H1 (cell line): ENCODE data around the gene SLC12A7. TPM values are rescaled to one million over a fixed set of nuclear protein-coding genes. Genes with fewer than 3 reads are reported as not detected.

Experiments used
- CTCF ChIA-PET: fragments of 300-600 bp; sonication (Branson Sonifier 250); formaldehyde crosslinking; loops from one replicate; lab custom pipeline; 2021; ENCODE audit not compliant: partially characterized antibody; lab: Charles Lee
- POLR2A ChIA-PET: fragments of 300-600 bp; sonication (Branson Sonifier 250); formaldehyde crosslinking; loops from one replicate; lab custom pipeline; 2021; ENCODE audit warnings: inconsistent platforms; ENCODE audit not compliant: partially characterized antibody; lab: Charles Lee
- DNase-seq, 2 experiments: peaks; one replicate each; pipeline versions ENCODE4 v3.0.0 to v3.0.0-alpha.2; 2010 to 2022; ENCODE audit warnings: low spot score in 2 of 2, low read depth in 1 of 2, mixed read lengths in 1 of 2
- FAIRE-seq: peaks from 2 replicates; lab custom pipeline; 2011; peaks lifted over from hg19 to GRCh38; lab: Jason Lieb, UNC
- H2AFZ ChIP-seq: 2 replicates; pipeline ENCODE4 v1.8.1; 2012; ENCODE audit warnings: low read length, inconsistent platforms
- H2AK5ac ChIP-seq: 2 replicates; pipeline ENCODE4 v1.6.1; 2013; ENCODE audit warnings: low read depth, low read length
- H2BK120ac ChIP-seq: replicated peaks from 2 replicates; pipeline ENCODE3; 2013; ENCODE audit warnings: low read depth, low read length, inconsistent platforms
- H2BK12ac ChIP-seq: 2 replicates; pipeline ENCODE4 v1.6.1; 2013; ENCODE audit warnings: low read depth, low read length
- H2BK15ac ChIP-seq: 2 replicates; pipeline ENCODE4 v1.6.1; 2013; ENCODE audit warnings: low read length
- H2BK20ac ChIP-seq: 2 replicates; pipeline ENCODE4 v1.6.1; 2013; ENCODE audit warnings: low read length
- H2BK5ac ChIP-seq: 2 replicates; pipeline ENCODE4 v1.6.1; 2013; ENCODE audit warnings: low read depth, low read length
- H3K14ac ChIP-seq: 2 replicates; pipeline ENCODE4 v1.6.1; 2013; ENCODE audit warnings: inconsistent platforms; ENCODE audit not compliant: insufficient read length
- H3K18ac ChIP-seq: 2 replicates; pipeline ENCODE4 v1.6.1; 2013; ENCODE audit warnings: low read length; ENCODE audit errors: extremely low read depth
- H3K23ac ChIP-seq: 2 replicates; pipeline ENCODE4 v1.6.1; 2013; ENCODE audit warnings: inconsistent platforms; ENCODE audit not compliant: insufficient read length
- H3K23me2 ChIP-seq: 2 replicates; pipeline ENCODE4 v1.6.1; 2013; ENCODE audit warnings: low read depth, low read length
- H3K27ac ChIP-seq: 2 replicates; pipeline ENCODE4 v1.6.1; 2011; ENCODE audit warnings: low read depth, low read length, inconsistent platforms
- H3K27me3 ChIP-seq, 4 experiments: replicated peaks in 1 of 4; 1 replicate in 1 of 4; 2 replicates in 3 of 4; pipeline versions ENCODE4 v1.6.1 to v1.8.1; 2011 to 2013; ENCODE audit warnings: low read length in 3 of 4, mild to moderate bottlenecking in 3 of 4, inconsistent platforms in 2 of 4, mixed read lengths in 2 of 4, moderate library complexity in 1 of 4; ENCODE audit not compliant: control insufficient read depth in 3 of 4, insufficient read depth in 3 of 4; ENCODE audit errors: extremely low read depth in 1 of 4
- H3K36me3 ChIP-seq, 4 experiments: 2 replicates each; pipeline versions ENCODE4 v1.6.1 to v1.8.1; 2011 to 2013; ENCODE audit warnings: mild to moderate bottlenecking in 4 of 4, low read length in 3 of 4, moderate library complexity in 2 of 4, control low read depth in 1 of 4, inconsistent platforms in 1 of 4; ENCODE audit not compliant: insufficient read depth in 4 of 4, control insufficient read depth in 2 of 4
- H3K4ac ChIP-seq: replicated peaks from 2 replicates; pipeline ENCODE3; 2013; ENCODE audit warnings: low read length, low read depth, mixed read lengths, inconsistent platforms; ENCODE audit not compliant: insufficient read length
- H3K4me1 ChIP-seq, 4 experiments: replicated peaks in 1 of 4; 1 replicate in 1 of 4; 2 replicates in 3 of 4; pipeline versions ENCODE4 v1.6.1 to v1.8.1; 2011 to 2013; ENCODE audit warnings: low read length in 3 of 4, inconsistent platforms in 2 of 4, mixed read lengths in 1 of 4; ENCODE audit not compliant: insufficient read depth in 4 of 4, control insufficient read depth in 3 of 4
- H3K4me2 ChIP-seq, 2 experiments: 2 replicates each; pipeline versions ENCODE4 v1.6.1 to v1.8.1; 2011 to 2013; ENCODE audit warnings: low read depth in 2 of 2, low read length in 2 of 2, control low read depth in 1 of 2, inconsistent platforms in 1 of 2, mild to moderate bottlenecking in 1 of 2; ENCODE audit not compliant: insufficient read depth in 1 of 2
- H3K4me3 ChIP-seq, 4 experiments: fragments of 200-600, 300-600 bp in 1 of 4; sonication (generic), shearing (Covaris generic), sonication (Bioruptor Twin) in 1 of 4; 2 replicates each; pipeline versions ENCODE4 v1.5.1 to v1.8.1; 2011 to 2016; ENCODE audit warnings: low read length in 4 of 4, low read depth in 3 of 4, control low read depth in 2 of 4, inconsistent platforms in 2 of 4, mild to moderate bottlenecking in 2 of 4, mixed read lengths in 1 of 4, moderate library complexity in 1 of 4; ENCODE audit not compliant: insufficient read depth in 2 of 4; ENCODE audit errors: extremely low read depth in 1 of 4
- H3K56ac ChIP-seq: replicated peaks from 2 replicates; pipeline ENCODE3; 2013; ENCODE audit warnings: low read depth, mild to moderate bottlenecking, mixed read lengths, low read length, inconsistent platforms; ENCODE audit not compliant: insufficient read length
- H3K79me1 ChIP-seq: 2 replicates; pipeline ENCODE4 v1.6.1; 2013; ENCODE audit warnings: low read depth, low read length, control low read depth
- H3K79me2 ChIP-seq, 2 experiments: 2 replicates each; pipeline versions ENCODE4 v1.6.1 to v1.8.1; 2012 to 2013; ENCODE audit warnings: low read length in 2 of 2, mild to moderate bottlenecking in 2 of 2, inconsistent platforms in 1 of 2; ENCODE audit not compliant: insufficient read depth in 2 of 2, control insufficient read depth in 1 of 2
- H3K9ac ChIP-seq, 4 experiments: replicated peaks in 1 of 4; 1 replicate in 1 of 4; 2 replicates in 3 of 4; pipeline versions ENCODE4 v1.6.1 to v1.8.1; 2011 to 2013; ENCODE audit warnings: low read depth in 3 of 4, low read length in 3 of 4, control low read depth in 2 of 4, mild to moderate bottlenecking in 2 of 4, moderate library complexity in 2 of 4, inconsistent platforms in 1 of 4; ENCODE audit errors: extremely low read depth in 1 of 4
- H3K9me3 ChIP-seq, 2 experiments: 2 replicates each; pipeline versions ENCODE4 v1.6.1 to v1.8.1; 2012 to 2013; ENCODE audit warnings: mild to moderate bottlenecking in 2 of 2, moderate library complexity in 2 of 2, control low read depth in 1 of 2, inconsistent platforms in 1 of 2, low read depth in 1 of 2, low read length in 1 of 2, mixed read lengths in 1 of 2; ENCODE audit not compliant: insufficient read depth in 2 of 2
- H4K20me1 ChIP-seq, 2 experiments: replicated peaks in 1 of 2; 2 replicates each; pipeline versions ENCODE3 to v1.8.1; 2011 to 2013; ENCODE audit warnings: inconsistent platforms in 2 of 2, low read length in 2 of 2, mild to moderate bottlenecking in 1 of 2; ENCODE audit not compliant: insufficient read depth in 2 of 2, control insufficient read depth in 1 of 2
- H4K5ac ChIP-seq: 2 replicates; pipeline ENCODE4 v1.6.1; 2013; ENCODE audit warnings: low read length, low read depth, mixed read lengths, inconsistent platforms; ENCODE audit not compliant: insufficient read length
- H4K8ac ChIP-seq: 2 replicates; pipeline ENCODE4 v1.8.0; 2013; ENCODE audit warnings: mild to moderate bottlenecking, moderate library complexity, low read length, inconsistent platforms; ENCODE audit not compliant: insufficient read depth; ENCODE audit errors: extremely low read depth
- H4K91ac ChIP-seq: replicated peaks from 2 replicates; pipeline ENCODE3; 2013; ENCODE audit warnings: low read length, mixed read lengths, inconsistent platforms; ENCODE audit not compliant: insufficient read length
- ASH2L ChIP-seq: fragments of 200-600, 300-600 bp; sonication (generic); IDR thresholded peaks from one replicate; pipeline ENCODE4 v1.7.1; 2017; ENCODE audit warnings: low read length
- CEBPB ChIP-seq: IDR thresholded peaks from 2 replicates; pipeline ENCODE4 v1.6.1; 2012; ENCODE audit warnings: low read depth, low read length
- EGR1 ChIP-seq: IDR thresholded peaks from 2 replicates; pipeline ENCODE4 v1.6.1; 2011; ENCODE audit warnings: low read depth, low read length, borderline replicate concordance
- EZH2 ChIP-seq: fragments of 200-600 bp; sonication (generic); IDR thresholded peaks from 2 replicates; pipeline ENCODE4 v1.7.1; 2012; ENCODE audit warnings: low read depth, mild to moderate bottlenecking, moderate library complexity, low read length, inconsistent platforms; ENCODE audit not compliant: severe bottlenecking
- JUN ChIP-seq: IDR thresholded peaks from 2 replicates; pipeline ENCODE4 v1.6.1; 2011; ENCODE audit warnings: low read depth, mild to moderate bottlenecking, improper control_type of control experiment, low read length
- KDM4A ChIP-seq: IDR thresholded peaks from one replicate; pipeline ENCODE4 v1.7.1; 2012; ENCODE audit warnings: low read depth, mild to moderate bottlenecking, moderate library complexity, low read length, inconsistent platforms; ENCODE audit not compliant: severe bottlenecking
- KDM5A ChIP-seq: fragments of 200-600 bp; IDR thresholded peaks from 2 replicates; pipeline ENCODE4 v1.7.1; 2012; ENCODE audit warnings: mild to moderate bottlenecking, low read length, inconsistent platforms, mixed read lengths
- PHF8 ChIP-seq: fragments of 200-600 bp; sonication (generic); conservative IDR thresholded peaks from 2 replicates; pipeline ENCODE4 v1.7.1; 2012; ENCODE audit warnings: low read depth, mild to moderate bottlenecking, inconsistent platforms, low read length, moderate library complexity
- RBBP5 ChIP-seq: IDR thresholded peaks from 2 replicates; pipeline ENCODE4 v1.7.1; 2012; ENCODE audit warnings: low read depth, mild to moderate bottlenecking, inconsistent platforms, low read length, moderate library complexity, borderline replicate concordance
- SIN3A ChIP-seq, 2 experiments: IDR thresholded peaks in 1 of 2; conservative IDR thresholded peaks in 1 of 2; 2 replicates each; pipeline ENCODE4 v1.6.1; 2011 to 2012; ENCODE audit warnings: low read length in 2 of 2, improper control_type of control experiment in 1 of 2, low read depth in 1 of 2, mild to moderate bottlenecking in 1 of 2
- SUZ12 ChIP-seq: fragments of 200-600 bp; sonication (generic); IDR thresholded peaks from 2 replicates; pipeline ENCODE4 v1.6.1; 2012; ENCODE audit warnings: mild to moderate bottlenecking, inconsistent platforms, low read length, moderate library complexity, mixed read lengths
- YY1 ChIP-seq: IDR thresholded peaks from 2 replicates; pipeline ENCODE4 v1.6.1; 2011; ENCODE audit warnings: low read depth, mild to moderate bottlenecking, low read length
- WGBS, 2 experiments: shearing (Covaris generic) in 1 of 2; methylation state at CpG; one replicate each; pipeline versions ENCODE4 v1.1.6 to v1.1.7; 2013 to 2015; ENCODE audit warnings: low lambda C conversion rate in 2 of 2, mixed read lengths in 2 of 2, inconsistent platforms in 1 of 2, low coverage in 1 of 2, missing lambda C conversion rate in 1 of 2; ENCODE audit not compliant: insufficient replicate concordance in 2 of 2, insufficient coverage in 1 of 2, insufficient read length in 1 of 2; ENCODE audit errors: extremely low coverage in 1 of 2, missing lambda C conversion rate in 1 of 2; 5-methylcytosine and 5-hydroxymethylcytosine counted together
- polyA plus RNA-seq, 7 experiments: library from polyadenylated mRNA; depleted of rRNA in 3 of 7; stranded (reverse) in 5 of 7; unstranded in 2 of 7; fragments of >200 nt in 5 of 7; fragments of 200-250 nt in 2 of 7; gene quantifications; 1 replicate in 5 of 7; 2 replicates in 1 of 7; 4 replicates in 1 of 7; pipeline versions ENCODE4 v1.2.1 to v1.2.3, GENCODE V29; 2011 to 2013; ENCODE audit warnings: missing spikeins in 2 of 7, mixed read lengths in 2 of 7
- total RNA-seq: library from RNA; stranded (reverse); fragmentation: NEBNext Ultra II Directional; extraction: Animal tissue kit (Norgen Biotek cat#: 25700); gene quantifications from 2 replicates; pipeline ENCODE4 v1.2.1, GENCODE V29; 2021

The SLC12A7 gene
- total and polyA plus RNA-seq, 2 of the 8 experiments (the other 6 are each of a cell fraction or from before 2014, with no cell fraction given) = 23.5 to 39.7 TPM

- H2AK5ac ChIP-seq = no peak overlapping the region
- H3K23me2 ChIP-seq = peaks cover 5% of the 10 kb centered on the region; the same call in 1 of the 2 replicates
- H3K4me2 ChIP-seq = peak overlapping the region; percentile 49 to 74
- POLR2A ChIA-PET = no interaction called here
- H3K79me2 ChIP-seq = no peaks in the 10 kb centered on the region
- H3K56ac ChIP-seq = no peak overlapping the region
- H4K8ac ChIP-seq = peak overlapping the region; percentile 88
- H3K18ac ChIP-seq = peak overlapping the region; percentile 19; the same call in 1 of the 2 replicates
- H4K20me1 ChIP-seq = peaks cover 0 to 2% of the 10 kb centered on the region in 2 experiments
- H4K5ac ChIP-seq = no peak overlapping the region
- DNase-seq (peak in 1 of 2 experiments; percentile 73), FAIRE-seq (no peak)
- no peak overlapping the region for H3K4ac ChIP-seq
- H3K27ac ChIP-seq = no peak overlapping the region
- no peak overlapping the region for H3K9ac ChIP-seq
- no peaks in the 10 kb centered on the region for H3K9me3 ChIP-seq
- H3K4me3 ChIP-seq = peak overlapping the region; percentile 26 to 69 (median 36)
- H3K79me1 ChIP-seq = no peaks in the 10 kb centered on the region; the same call in 1 of the 2 replicates
- no peak overlapping the region for H4K91ac ChIP-seq
- H2AFZ ChIP-seq = peak overlapping the region; percentile 61; the same call in 1 of the 2 replicates
- no peak overlapping the region for H2BK120ac ChIP-seq
- peak overlapping the region; percentile 39; the same call in 1 of the 2 replicates for H2BK12ac ChIP-seq
- H2BK5ac ChIP-seq = no peak overlapping the region
- H2BK15ac ChIP-seq = no peak overlapping the region
- peaks cover 18 to 56% (median 52%) of the 10 kb centered on the region in 4 experiments for H3K27me3 ChIP-seq
- no peak overlapping the region for H2BK20ac ChIP-seq
- no peak overlapping the region for H3K23ac ChIP-seq
- H3K14ac ChIP-seq = no peak overlapping the region
- peaks cover 0 to 13% (median 3%) of the 10 kb centered on the region in 4 experiments; a peak in 4 of 7 replicates for H3K4me1 ChIP-seq
- no peaks in the 10 kb centered on the region; a peak in 1 of 8 replicates for H3K36me3 ChIP-seq
- CTCF ChIA-PET = interaction anchor here (1.3 to 7.2 kb wide), 9 partner anchors 9 to 164 kb away, joined by 3 to 71 read pairs (median 10); no protein-coding TSS in a partner anchor
- 13% methylated on average over 54 of the region's 88 CpGs; no CpG with 5 or more reads in 1 of the 2 experiments for WGBS, 2 experiments
- TF ChIP-seq YY1 = no peak
- TF ChIP-seq PHF8 = no peak
- TF ChIP-seq ASH2L = peak; percentile 12
- no peak for TF ChIP-seq SIN3A (conservative IDR thresholded peaks at IDR 0.05 in 1 of 2, IDR thresholded peaks at IDR 0.05 in 1 of 2; ENCODE audit: low read depth in 1 of 2, low read length in 2 of 2)
- peak; percentile 63; the same call in 1 of the 2 replicates for TF ChIP-seq SUZ12
- no peak for TF ChIP-seq KDM5A
- TF ChIP-seq EZH2 = peak; percentile 55
- TF ChIP-seq KDM4A = peak; percentile 88
- TF ChIP-seq RBBP5 = no peak
- TF ChIP-seq EGR1 = no peak
- no peak for TF ChIP-seq JUN
- no peak for TF ChIP-seq CEBPB
Measured at GRCh38 chr5:1004461-1005248, 107.2 kb downstream of the SLC12A7 start.
